ENCODE measurements around the gene CADM2.

The CADM2 gene

DNA sequence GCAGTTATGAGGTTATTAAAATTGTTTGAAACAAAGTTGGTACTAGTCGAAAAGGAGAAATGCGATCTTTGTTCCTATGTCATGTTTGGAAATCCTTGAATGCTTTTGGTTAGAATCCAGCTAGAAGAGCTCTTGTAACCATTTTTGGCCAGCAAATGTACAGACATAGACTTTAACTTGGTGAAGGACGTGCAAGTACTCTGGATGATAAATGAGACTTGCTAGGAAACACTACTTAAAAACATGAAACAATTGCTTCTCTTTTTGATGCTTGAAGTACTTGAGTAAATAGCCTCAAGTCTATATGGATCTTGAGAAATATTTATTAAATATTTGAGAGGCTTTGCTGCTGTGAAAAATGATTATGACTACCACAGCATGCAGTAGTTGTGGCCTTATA, 95.8 kb downstream of the CADM2 start:
- H3K27ac Mint-ChIP-seq = no peak overlapping the region
- H3K27me3 Mint-ChIP-seq (ENCODE audit: low read depth) = no peaks in the 10 kb centered on the region
- H3K4me3 Mint-ChIP-seq = no peak overlapping the region
- TF ChIP-seq, protein P1, sequence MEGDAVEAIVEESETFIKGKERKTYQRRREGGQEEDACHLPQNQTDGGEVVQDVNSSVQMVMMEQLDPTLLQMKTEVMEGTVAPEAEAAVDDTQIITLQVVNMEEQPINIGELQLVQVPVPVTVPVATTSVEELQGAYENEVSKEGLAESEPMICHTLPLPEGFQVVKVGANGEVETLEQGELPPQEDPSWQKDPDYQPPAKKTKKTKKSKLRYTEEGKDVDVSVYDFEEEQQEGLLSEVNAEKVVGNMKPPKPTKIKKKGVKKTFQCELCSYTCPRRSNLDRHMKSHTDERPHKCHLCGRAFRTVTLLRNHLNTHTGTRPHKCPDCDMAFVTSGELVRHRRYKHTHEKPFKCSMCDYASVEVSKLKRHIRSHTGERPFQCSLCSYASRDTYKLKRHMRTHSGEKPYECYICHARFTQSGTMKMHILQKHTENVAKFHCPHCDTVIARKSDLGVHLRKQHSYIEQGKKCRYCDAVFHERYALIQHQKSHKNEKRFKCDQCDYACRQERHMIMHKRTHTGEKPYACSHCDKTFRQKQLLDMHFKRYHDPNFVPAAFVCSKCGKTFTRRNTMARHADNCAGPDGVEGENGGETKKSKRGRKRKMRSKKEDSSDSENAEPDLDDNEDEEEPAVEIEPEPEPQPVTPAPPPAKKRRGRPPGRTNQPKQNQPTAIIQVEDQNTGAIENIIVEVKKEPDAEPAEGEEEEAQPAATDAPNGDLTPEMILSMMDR (IDR thresholded peaks at IDR 0.05; ENCODE audit: unreplicated experiment in 3 of 3) = no peak
- no peaks in the 10 kb centered on the region for H3K4me1 Mint-ChIP-seq
- no peaks in the 10 kb centered on the region for H3K36me3 Mint-ChIP-seq (ENCODE audit: low read depth)
- H3K9me3 Mint-ChIP-seq = no peaks in the 10 kb centered on the region

GRCh38 chr3:85068911-85069310, 110.1 kb downstream of the CADM2 start:
- Mint-ChIP-seq H3K4me3 (no peak overlapping the region), H3K27me3 (ENCODE audit: low read depth) (no peaks in the 10 kb centered on the region), H3K36me3 (ENCODE audit: low read depth) (no peaks in the 10 kb centered on the region), H3K9me3 (no peaks in the 10 kb centered on the region), H3K4me1 (no peaks in the 10 kb centered on the region), H3K27ac (no peak overlapping the region)
- TF ChIP-seq, protein P1 (IDR thresholded peaks at IDR 0.05; ENCODE audit: unreplicated experiment in 3 of 3) = no peak

- TF ChIP-seq, protein P1 (IDR thresholded peaks at IDR 0.05; ENCODE audit: unreplicated experiment in 3 of 3) = no peak
- Mint-ChIP-seq H3K27ac (no peak overlapping the region), H3K4me1 (no peaks in the 10 kb centered on the region), H3K4me3 (no peak overlapping the region), H3K9me3 (no peaks in the 10 kb centered on the region), H3K36me3 (ENCODE audit: low read depth) (no peaks in the 10 kb centered on the region), H3K27me3 (ENCODE audit: low read depth) (no peaks in the 10 kb centered on the region)
Observed at GRCh38 chr3:85074003-85074402, 115.2 kb downstream of the CADM2 start.

GRCh38 chr3:85075663-85076062, 116.9 kb downstream of the CADM2 start:
- TF ChIP-seq, protein P1 (IDR thresholded peaks at IDR 0.05; ENCODE audit: unreplicated experiment in 3 of 3) = no peak
- Mint-ChIP-seq H3K27me3 (ENCODE audit: low read depth) (no peaks in the 10 kb centered on the region), H3K36me3 (ENCODE audit: low read depth) (no peaks in the 10 kb centered on the region), H3K27ac (no peak overlapping the region), H3K4me1 (no peaks in the 10 kb centered on the region), H3K9me3 (no peaks in the 10 kb centered on the region), H3K4me3 (no peak overlapping the region)

DNA sequence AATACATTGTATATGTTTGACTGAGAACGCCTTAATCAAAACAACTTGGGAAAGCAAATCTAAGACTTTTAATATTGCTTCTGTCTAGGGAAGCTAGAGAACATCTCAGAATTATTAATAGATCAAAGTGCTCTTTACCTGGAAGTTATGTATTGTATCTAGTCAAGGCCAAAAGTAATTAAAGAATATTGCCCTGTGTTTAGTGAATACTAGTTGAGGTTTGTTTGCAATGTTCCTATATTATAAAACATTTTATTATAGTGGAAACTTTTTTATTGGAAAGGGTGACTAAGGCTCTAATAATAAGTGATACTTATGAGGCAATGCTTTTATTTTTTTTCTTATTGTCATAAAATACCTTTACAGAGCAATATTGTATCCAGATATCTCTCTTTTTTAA, 118.2 kb downstream of the CADM2 start:
- Mint-ChIP-seq H3K27me3 (ENCODE audit: low read depth) (peaks cover 3% of the 10 kb centered on the region), H3K27ac (no peak overlapping the region), H3K4me1 (no peaks in the 10 kb centered on the region), H3K36me3 (ENCODE audit: low read depth) (no peaks in the 10 kb centered on the region), H3K9me3 (no peaks in the 10 kb centered on the region), H3K4me3 (no peak overlapping the region)
- TF ChIP-seq, protein P1 (IDR thresholded peaks at IDR 0.05; ENCODE audit: unreplicated experiment in 3 of 3) = no peak

DNA sequence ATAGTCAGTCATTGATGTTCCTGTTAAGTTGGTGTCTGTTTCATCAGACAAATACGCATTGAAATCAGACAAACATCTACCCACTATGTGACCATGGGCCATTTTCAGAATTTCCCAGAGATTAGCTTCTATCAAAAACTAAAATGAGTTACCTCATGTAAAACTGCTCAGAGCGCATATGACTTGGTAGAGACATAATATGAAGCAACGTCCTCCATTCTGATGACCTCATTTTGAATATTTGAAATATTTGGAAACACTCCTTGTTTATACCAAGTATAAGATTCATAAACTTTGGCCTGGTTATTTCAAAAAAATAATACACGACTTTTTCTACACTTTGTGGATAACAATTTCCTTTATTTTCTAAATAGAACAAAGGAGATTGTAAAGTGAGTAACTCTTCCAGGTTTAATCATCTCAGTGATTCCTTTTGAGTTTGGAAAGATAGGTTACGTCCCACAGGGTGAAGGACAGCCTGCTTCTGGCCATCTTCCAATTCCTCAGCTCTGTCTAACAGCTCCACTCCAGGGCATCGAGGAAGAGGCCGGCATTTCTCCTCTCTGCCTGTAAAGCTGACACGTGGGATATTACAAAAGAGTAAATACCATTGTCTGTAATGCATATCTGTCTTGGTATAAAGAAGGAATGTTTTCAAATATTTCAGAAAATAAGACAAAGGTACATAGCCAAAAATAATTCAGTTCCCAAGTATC, 122.6 kb downstream of the CADM2 start:
- no peaks in the 10 kb centered on the region for H3K4me1 Mint-ChIP-seq
- TF ChIP-seq, protein P1 (IDR thresholded peaks at IDR 0.05; ENCODE audit: unreplicated experiment in 3 of 3) = no peak
- no peak overlapping the region for H3K4me3 Mint-ChIP-seq
- H3K27ac Mint-ChIP-seq = no peak overlapping the region
- no peaks in the 10 kb centered on the region for H3K36me3 Mint-ChIP-seq (ENCODE audit: low read depth)
- peaks cover 3% of the 10 kb centered on the region for H3K27me3 Mint-ChIP-seq (ENCODE audit: low read depth)
- H3K9me3 Mint-ChIP-seq = no peaks in the 10 kb centered on the region
